Activated CD4-positive, alpha-beta T cell treated with anti-CD3 and anti-CD28 coated beads for 36 hours (primary cell): ENCODE data around the gene KIF9. TPM values are rescaled to one million over a fixed set of nuclear protein-coding genes. Genes with fewer than 3 reads are reported as not detected.
A peak's percentile ranks its signal among the peaks of the same experiment; 100 is the strongest.
"Not testable (repeated sequence)": the region's sequence is repeated elsewhere in the genome, so short reads cannot be mapped to it uniquely, and the experiment has no call there.

Experiments
- ATAC-seq: fragments of 200-7000 bp; cut with Tn5 transposase; one replicate; pipeline ENCODE4 v1.10.0; 2021; ENCODE audit warnings: mild to moderate bottlenecking, moderate library complexity
- CTCF ChIA-PET: fragments of 350-600 bp; sonication (Branson Sonifier 250); formaldehyde crosslinking; loops from one replicate; lab custom pipeline; 2021; ENCODE audit warnings: antibody characterized with exemption; lab: Charles Lee
- POLR2A ChIA-PET: fragments of 350-600 bp; sonication (Branson Sonifier 250); formaldehyde crosslinking; loops from one replicate; lab custom pipeline; 2021; ENCODE audit warnings: antibody characterized with exemption, inconsistent platforms; lab: Charles Lee
- DNase-seq: peaks from one replicate; pipeline ENCODE4 v3.0.0-alpha.2; 2020
- H3K27ac Mint-ChIP-seq: one replicate; pipeline ENCODE4 v1.8.0; 2021; ENCODE audit warnings: mixed read lengths
- H3K27me3 Mint-ChIP-seq: one replicate; pipeline ENCODE4 v1.8.0; 2021; ENCODE audit warnings: mixed read lengths
- H3K36me3 Mint-ChIP-seq: one replicate; pipeline ENCODE4 v1.8.0; 2021; ENCODE audit warnings: low read depth, mixed read lengths
- H3K4me1 Mint-ChIP-seq: one replicate; pipeline ENCODE4 v1.8.0; 2021; ENCODE audit warnings: mixed read lengths
- H3K4me3 Mint-ChIP-seq: one replicate; pipeline ENCODE4 v1.8.0; 2021; ENCODE audit warnings: mild to moderate bottlenecking, moderate library complexity, mixed read lengths
- H3K9me3 Mint-ChIP-seq: one replicate; pipeline ENCODE4 v1.8.0; 2021; ENCODE audit warnings: low read depth, mixed read lengths
- intact Hi-C, 2 experiments: fragments of 100-400 bp; cut with DNase I in 1 of 2; cut with micrococcal nuclease in 1 of 2; formaldehyde crosslinking; loops; one replicate each; pipeline versions ENCODE4 v1.14.2 to v1.15.1; 2022 to 2024; cut with DNase I, micrococcal nuclease
- total RNA-seq, 2 experiments: library from RNA; stranded (reverse); gene quantifications; one replicate each; pipeline ENCODE4 v1.2.3, GENCODE V29; 2021

Gene KIF9
- 1 to 10 TPM; 2.7 to 5.3 TPM for total RNA-seq

- intact Hi-C loops = loop anchor here (1.0 to 5.0 kb wide), 15 partner anchors 40 to 1810 kb away; partner anchors contain the start of genes SETD2 (in 2 of the 2), CCDC12 (in 1 of the 2), CDC25A (in 1 of the 2) and DHX30 (in 1 of the 2)
- ChIA-PET CTCF (interaction anchor here (2.0 kb wide), 2 partner anchors 11 to 117 kb away, joined by 6 to 7 read pairs; partner anchors contain the start of gene SETD2), POLR2A (interaction anchor here (1.1 to 1.8 kb wide), 2 partner anchors 97 to 118 kb away, joined by 4 to 6 read pairs; no protein-coding TSS in a partner anchor)
- Mint-ChIP-seq H3K4me3 (peak within 1 kb of the TSS; percentile 95), H3K4me1 (peaks cover 31% of the 10 kb centered on the region), H3K9me3 (no peaks in the 10 kb centered on the region), H3K27me3 (no peaks in the 10 kb centered on the region), H3K36me3 (peaks cover 13% of the 10 kb centered on the region), H3K27ac (peak within 1 kb of the TSS; percentile 99)
- ATAC-seq (peak; percentile 91), DNase-seq (peak; percentile 97)
Observed at GRCh38 chr3:47282424-47283192, at the start of gene KIF9, which contains the start of gene KLHL18. KIF9 (minus strand) TSS chr3:47282799; CDS start chr3:47277374, 5,425 bp downstream. KLHL18 (plus strand) TSS chr3:47282944; CDS start chr3:47282966, 22 bp downstream.

- Mint-ChIP-seq H3K4me1 (no peaks in the 10 kb centered on the region), H3K4me3 (no peak overlapping the region), H3K27ac (no peak overlapping the region), H3K27me3 (no peaks in the 10 kb centered on the region), H3K36me3 (peaks cover 33% of the 10 kb centered on the region), H3K9me3 (no peaks in the 10 kb centered on the region)
- intact Hi-C loops = loop anchor here (1.0 to 10.0 kb wide), 7 partner anchors 42 to 458 kb away; partner anchors contain the start of genes KIF9 (in 1 of the 2), KLHL18 (in 1 of the 2) and SETD2 (in 1 of the 2)
- peak; percentile 66 for DNase-seq
- ChIA-PET CTCF (interaction anchor here (0.6 to 2.4 kb wide), 19 partner anchors 9 to 835 kb away, joined by 3 to 22 read pairs (median 3); no protein-coding TSS in a partner anchor), POLR2A (no interaction called here)
- peak; percentile 88 for ATAC-seq
Observed at GRCh38 chr3:47324278-47324865, 41.8 kb upstream of the KIF9 start.

GRCh38 chr3:47323431-47324277 lies 41.1 kb upstream of the KIF9 start:
- ChIA-PET POLR2A (no interaction called here), CTCF (interaction anchor here (0.5 to 2.4 kb wide), 25 partner anchors 8 to 1085 kb away, joined by 3 to 22 read pairs (median 3); no protein-coding TSS in a partner anchor)
- peak; percentile 26 for ATAC-seq
- H3K36me3 Mint-ChIP-seq = peaks cover 31% of the 10 kb centered on the region
- no peaks in the 10 kb centered on the region for H3K27me3 Mint-ChIP-seq
- H3K4me1 Mint-ChIP-seq = no peaks in the 10 kb centered on the region
- DNase-seq = no peak
- H3K9me3 Mint-ChIP-seq = no peaks in the 10 kb centered on the region
- intact Hi-C loops = loop anchor here (1.0 to 10.0 kb wide), 7 partner anchors 41 to 457 kb away; partner anchors contain the start of genes KIF9 (in 1 of the 2), KLHL18 (in 1 of the 2) and SETD2 (in 1 of the 2)
- H3K4me3 Mint-ChIP-seq = no peak overlapping the region
- H3K27ac Mint-ChIP-seq = no peak overlapping the region

- no peaks in the 10 kb centered on the region for H3K27me3 Mint-ChIP-seq
- intact Hi-C loops = loop anchor here (5.0 to 10.0 kb wide), 3 partner anchors 38 to 303 kb away; partner anchors contain the start of genes KIF9 (in 1 of the 2) and KLHL18 (in 1 of the 2)
- H3K9me3 Mint-ChIP-seq = no peaks in the 10 kb centered on the region
- no peak overlapping the region for H3K4me3 Mint-ChIP-seq
- peaks cover under 1% of the 10 kb centered on the region for H3K4me1 Mint-ChIP-seq
- H3K36me3 Mint-ChIP-seq = peaks cover 19% of the 10 kb centered on the region
- DNase-seq = no peak
- POLR2A ChIA-PET = no interaction called here
- ATAC-seq = no peak
- CTCF ChIA-PET = interaction anchor here (0.6 to 1.2 kb wide), 3 partner anchors 155 to 469 kb away, joined by 3 read pairs; partner anchors contain the start of gene SETD2
- H3K27ac Mint-ChIP-seq = no peak overlapping the region
Observed at GRCh38 chr3:47319956-47320355, 37.4 kb upstream of the KIF9 start.

- POLR2A ChIA-PET = no interaction called here
- Mint-ChIP-seq H3K4me1 (peaks cover 6% of the 10 kb centered on the region), H3K27ac (no peak overlapping the region), H3K36me3 (peaks cover 16% of the 10 kb centered on the region), H3K27me3 (no peaks in the 10 kb centered on the region), H3K4me3 (no peak overlapping the region), H3K9me3 (no peaks in the 10 kb centered on the region)
- no peak for DNase-seq
- intact Hi-C loops = no loop called here
- no peak for ATAC-seq
- CTCF ChIA-PET = interaction anchor here (0.7 kb wide), 1 partner anchor 395 kb away, joined by 3 read pairs; no protein-coding TSS in a partner anchor
Observed at GRCh38 chr3:47318916-47319315, 36.3 kb upstream of the KIF9 start.

- ATAC-seq, intact Hi-C loops, POLR2A ChIA-PET, H3K36me3 Mint-ChIP-seq, H3K27ac Mint-ChIP-seq, H3K9me3 Mint-ChIP-seq, DNase-seq, H3K4me3 Mint-ChIP-seq, H3K27me3 Mint-ChIP-seq: not testable (repeated sequence)
- H3K4me1 Mint-ChIP-seq = peaks cover 12% of the 10 kb centered on the region
- CTCF ChIA-PET = interaction anchor here (0.9 kb wide), 1 partner anchor 8 kb away, joined by 4 read pairs; no protein-coding TSS in a partner anchor
Observed at GRCh38 chr3:47316151-47316550, 33.6 kb upstream of the KIF9 start.

GRCh38 chr3:47315069-47315647 lies 32.6 kb upstream of the KIF9 start:
- Mint-ChIP-seq H3K36me3 (peaks cover 7% of the 10 kb centered on the region), H3K27ac (no peak overlapping the region), H3K4me3 (no peak overlapping the region), H3K27me3 (no peaks in the 10 kb centered on the region), H3K4me1 (peaks cover 12% of the 10 kb centered on the region), H3K9me3 (no peaks in the 10 kb centered on the region)
- CTCF ChIA-PET = interaction anchor here (0.8 to 3.5 kb wide), 5 partner anchors 9 to 402 kb away, joined by 3 to 22 read pairs (median 4); partner anchors contain the start of gene PTPN23
- DNase-seq (no peak), ATAC-seq (no peak)
- intact Hi-C loops = no loop called here
- POLR2A ChIA-PET = no interaction called here

- peaks cover 12% of the 10 kb centered on the region for H3K4me1 Mint-ChIP-seq
- no peak overlapping the region for H3K27ac Mint-ChIP-seq
- intact Hi-C loops = no loop called here
- H3K27me3 Mint-ChIP-seq = no peaks in the 10 kb centered on the region
- ATAC-seq = no peak
- ChIA-PET POLR2A (interaction anchor here (0.7 kb wide), 1 partner anchor 267 kb away, joined by 4 read pairs; no protein-coding TSS in a partner anchor), CTCF (interaction anchor here (0.6 to 3.5 kb wide), 9 partner anchors 10 to 401 kb away, joined by 3 to 22 read pairs (median 3); partner anchors contain the start of gene PTPN23)
- no peaks in the 10 kb centered on the region for H3K9me3 Mint-ChIP-seq
- H3K36me3 Mint-ChIP-seq = peaks cover 5% of the 10 kb centered on the region
- H3K4me3 Mint-ChIP-seq = no peak overlapping the region
- no peak for DNase-seq
Observed at GRCh38 chr3:47314056-47314764, 31.6 kb upstream of the KIF9 start.

- no peak overlapping the region for H3K27ac Mint-ChIP-seq
- POLR2A ChIA-PET = interaction anchor here (0.7 kb wide), 1 partner anchor 266 kb away, joined by 4 read pairs; no protein-coding TSS in a partner anchor
Observed at GRCh38 chr3:47313341-47314055, 30.9 kb upstream of the KIF9 start.

More at GRCh38 chr3:47313341-47314055, 30.9 kb upstream of the KIF9 start:
- DNase-seq (no peak), ATAC-seq (peak; percentile 71)
- intact Hi-C loops = no loop called here
- CTCF ChIA-PET = interaction anchor here (0.9 to 3.5 kb wide), 5 partner anchors 10 to 163 kb away, joined by 3 to 22 read pairs (median 3); no protein-coding TSS in a partner anchor
- Mint-ChIP-seq H3K36me3 (peaks cover 8% of the 10 kb centered on the region), H3K9me3 (no peaks in the 10 kb centered on the region), H3K4me3 (no peak overlapping the region), H3K27me3 (no peaks in the 10 kb centered on the region), H3K4me1 (peaks cover 12% of the 10 kb centered on the region)
